GM18907 (cell line): ENCODE results near the gene PPAN.

Source experiments
- ATAC-seq: cut with Tn5 transposase; IDR thresholded peaks from one replicate; pipeline ENCODE4 v1.9.1; 2021; ENCODE audit warnings: mild to moderate bottlenecking, moderate library complexity; ENCODE audit not compliant: unreplicated experiment

PPAN gene

DNA sequence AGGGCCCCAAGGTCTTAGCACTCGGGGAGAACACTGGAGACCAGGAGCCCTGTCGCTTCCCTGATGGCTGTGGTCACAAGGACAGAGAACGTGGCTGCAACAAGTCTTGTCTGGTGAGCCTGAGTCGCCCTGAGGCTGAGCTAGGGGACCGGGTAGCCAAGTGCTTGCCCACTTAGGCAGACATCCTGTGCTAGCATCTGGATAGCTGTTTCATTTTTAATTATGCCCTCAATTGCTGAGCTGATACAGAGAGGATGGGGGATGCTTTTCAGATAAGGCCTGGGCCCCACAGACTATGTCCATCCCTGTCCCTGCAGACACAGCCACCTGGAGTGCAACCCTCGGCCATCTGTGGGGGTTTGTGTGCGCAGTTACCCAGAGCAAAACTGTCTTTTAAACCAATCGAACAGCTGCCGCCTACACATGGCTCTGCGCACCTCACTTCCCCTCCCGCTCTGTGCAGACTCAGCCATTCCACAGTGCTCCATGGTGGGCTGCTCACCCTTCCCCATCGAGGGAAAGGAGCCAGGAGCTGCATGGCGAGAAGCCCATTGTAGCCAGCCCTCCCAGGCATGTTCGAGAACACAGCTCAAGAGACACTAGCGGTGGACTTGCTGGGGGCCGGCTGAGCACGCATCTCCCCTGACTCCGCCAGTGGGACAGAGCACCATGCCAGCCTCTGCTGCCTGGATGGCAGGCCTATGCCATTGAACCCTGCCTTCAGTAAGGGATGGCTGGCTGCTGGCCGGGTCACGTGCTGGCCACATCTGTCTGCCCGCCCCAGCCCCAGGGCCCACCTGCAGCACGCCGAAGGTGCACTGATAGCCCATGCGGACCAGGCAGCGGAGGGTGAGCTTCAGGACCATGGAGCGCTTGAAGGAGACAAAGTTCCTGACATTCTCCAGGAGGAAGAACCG is 33.0 kb downstream of the PPAN start:
- ATAC-seq: no peak

- ATAC-seq: no peak
Observed at GRCh38 chr19:10139952-10140351, 33.8 kb downstream of the PPAN start.

DNA sequence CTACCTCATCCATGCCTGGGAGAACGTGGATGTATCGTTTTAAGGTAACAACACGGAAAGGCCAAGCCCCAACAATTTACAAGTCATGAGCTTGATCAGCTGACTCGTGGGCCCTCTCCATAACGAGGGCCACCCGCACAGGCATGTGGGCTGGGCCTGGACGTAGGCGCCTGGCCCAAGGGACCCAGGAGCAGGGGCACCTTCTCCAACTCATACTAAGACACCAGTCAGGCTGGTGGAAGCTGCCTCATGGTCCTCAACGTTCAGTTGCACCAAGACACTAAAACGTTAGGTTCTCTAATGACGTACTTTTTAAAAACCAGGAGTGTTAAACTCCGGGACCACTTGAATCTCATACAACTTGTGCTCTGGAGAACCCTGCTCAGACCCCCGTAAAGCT is 35.3 kb downstream of the PPAN start:
- ATAC-seq: no peak

DNA sequence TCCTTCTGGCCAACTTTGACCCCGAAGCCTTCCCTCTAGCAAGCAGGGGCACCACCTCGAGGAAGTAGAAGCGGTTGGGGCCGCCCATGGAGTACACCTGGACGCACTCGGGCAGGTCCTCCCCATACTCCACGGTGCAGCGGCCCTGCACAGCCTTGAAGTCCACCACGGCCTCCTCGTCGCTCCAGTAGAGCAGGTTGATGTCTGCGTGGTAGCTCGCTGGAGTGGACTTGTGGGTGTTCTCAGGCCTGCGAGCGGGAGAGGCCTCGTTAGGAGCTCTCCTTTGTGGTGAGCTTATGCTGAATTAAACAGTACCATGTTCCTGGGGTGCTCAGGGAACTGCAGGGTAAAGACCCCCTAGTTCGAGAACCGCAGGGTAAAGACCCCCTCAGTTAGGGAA is 35.8 kb downstream of the PPAN start:
- ATAC-seq: no peak

- ATAC-seq: no peak
Observed at GRCh38 chr19:10142701-10143375, 36.7 kb downstream of the PPAN start.

DNA sequence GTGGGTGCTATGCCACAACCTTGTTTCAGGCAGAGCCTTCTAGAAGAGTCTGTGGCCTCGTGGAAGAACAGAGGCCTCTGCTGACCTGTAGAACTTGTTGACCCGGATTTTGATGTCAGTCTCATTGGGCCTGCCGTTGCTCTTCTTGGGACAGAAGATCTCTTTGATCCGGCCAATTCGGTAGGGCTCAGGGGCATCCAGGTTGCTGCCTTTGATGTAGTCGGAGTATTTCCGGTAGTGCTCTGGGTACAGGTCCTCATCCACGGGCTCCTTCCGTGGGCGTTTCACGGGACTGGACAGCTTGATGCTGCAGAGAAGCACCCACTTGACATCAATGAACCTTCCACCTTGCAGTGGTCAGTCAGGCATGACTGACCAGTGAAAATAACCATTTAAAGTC is 37.5 kb downstream of the PPAN start:
- no peak for ATAC-seq

DNA sequence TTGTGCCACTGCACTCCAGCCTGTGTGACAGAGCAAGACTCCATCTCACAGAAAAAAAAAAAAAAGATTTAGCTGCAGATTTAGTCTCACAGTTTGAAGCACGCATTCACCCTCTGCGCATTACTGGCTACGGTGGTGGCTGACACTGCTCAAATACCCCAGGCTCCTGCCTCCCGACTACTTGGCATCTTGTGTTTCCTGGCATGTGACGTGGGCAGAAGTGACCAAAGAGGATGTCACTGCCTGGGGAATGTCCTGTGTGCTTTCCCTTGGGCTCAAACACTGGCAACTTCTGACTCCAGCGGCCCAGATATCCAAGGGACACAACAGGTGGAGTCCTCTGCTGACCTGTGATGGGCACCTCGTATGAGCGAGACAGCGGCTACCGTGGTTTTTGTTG is 38.2 kb downstream of the PPAN start:
- ATAC-seq: no peak

DNA sequence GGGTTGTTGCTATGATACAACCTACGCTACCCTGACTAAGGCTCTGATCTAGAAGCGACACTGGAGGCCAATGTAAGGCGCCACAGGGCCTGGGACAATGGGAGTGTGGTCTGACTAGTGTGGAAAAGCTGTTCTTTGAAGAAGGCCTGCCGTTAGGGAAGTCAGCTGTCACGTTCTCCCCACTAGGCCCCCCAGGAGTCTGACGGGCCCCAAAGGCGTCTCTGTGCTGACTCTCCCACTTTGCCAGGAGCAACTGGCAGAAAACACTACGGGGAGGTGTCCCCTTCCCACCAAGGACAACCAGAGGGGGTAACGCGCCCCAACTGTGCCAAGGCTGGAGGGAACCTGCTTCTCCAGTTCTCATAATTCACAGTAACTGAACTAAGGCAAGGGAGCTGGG is 38.9 kb downstream of the PPAN start:
- no peak for ATAC-seq

GRCh38 chr19:10146142-10146541 is 40.0 kb downstream of the PPAN start:
- no peak for ATAC-seq

GRCh38 chr19:10149427-10149826 is 43.3 kb downstream of the PPAN start:
- ATAC-seq: no peak

GRCh38 chr19:10151521-10151920 is 45.4 kb downstream of the PPAN start:
- no peak for ATAC-seq

- no peak for ATAC-seq
Observed at GRCh38 chr19:10152100-10152499, 45.9 kb downstream of the PPAN start.

DNA sequence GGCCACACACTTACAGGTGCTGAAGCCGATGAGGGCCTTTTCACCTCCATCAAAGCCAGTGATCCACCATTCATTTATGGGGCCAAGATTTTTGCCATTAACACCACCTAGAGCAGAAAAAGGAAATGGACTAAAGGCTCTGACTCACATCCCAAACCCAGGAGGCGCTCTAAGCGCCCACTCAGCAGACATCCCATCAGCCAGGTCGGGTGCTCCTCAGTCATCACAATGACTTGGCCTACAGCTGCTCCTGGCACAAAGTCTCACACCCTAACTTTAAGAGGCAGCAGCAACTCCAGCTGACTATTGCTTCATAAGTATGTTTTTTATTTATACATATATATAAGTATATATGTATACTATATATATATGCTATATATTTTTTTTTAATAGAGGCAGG is 49.7 kb downstream of the PPAN start:
- no peak for ATAC-seq

DNA sequence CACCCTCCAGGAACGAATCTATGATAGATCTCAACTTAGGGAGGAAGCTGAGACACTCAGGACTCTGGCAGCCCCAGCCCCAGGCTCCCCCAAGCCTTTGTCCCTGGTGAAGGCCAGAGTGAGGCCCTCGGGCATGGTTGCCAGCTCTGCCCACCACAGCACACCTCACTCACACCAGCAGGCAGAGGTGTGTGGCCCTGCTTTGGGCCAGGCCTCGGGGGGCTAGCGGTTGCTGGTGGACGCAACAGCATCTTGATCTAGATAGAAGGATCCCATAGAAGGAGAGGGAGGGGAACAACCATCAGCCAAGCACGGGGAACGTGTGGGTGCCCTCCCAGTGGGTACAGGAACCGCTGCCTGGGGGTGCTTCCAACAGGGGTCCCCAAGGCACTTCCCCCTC is 51.9 kb downstream of the PPAN start:
- no peak for ATAC-seq

- no peak for ATAC-seq
Observed at GRCh38 chr19:10158485-10158884, 52.3 kb downstream of the PPAN start.

GRCh38 chr19:10159610-10160009 is 53.4 kb downstream of the PPAN start:
- no peak for ATAC-seq
